GM12878 (cell line): ENCODE results near the gene HELZ. TPM values are rescaled to one million over a fixed set of nuclear protein-coding genes. Genes with fewer than 3 reads are reported as not detected.

Source experiments
- ATAC-seq: fragments of 200-7000 bp; cut with Tn5 transposase; 3 replicates; pipeline ENCODE4 v1.9.1; 2020; ENCODE audit warnings: mild to moderate bottlenecking, moderate library complexity
- BruUV-seq: library from RNA; stranded (reverse); fragments of 400-500 nt; replicated peaks from 2 replicates; lab custom pipeline; 2021; lab: Mats Ljungman, UMichigan
- CTCF ChIA-PET: fragments of 300-600 bp; sonication (Branson Sonifier 250); formaldehyde crosslinking; extraction: SDS; loops from one replicate; lab custom pipeline; 2021; ENCODE audit warnings: inconsistent platforms; lab: Yijun Ruan, JAX
- POLR2A ChIA-PET: fragments of 350-600 bp; formaldehyde crosslinking; extraction: SDS; loops from one replicate; lab custom pipeline; 2021; ENCODE audit warnings: inconsistent platforms; lab: Charles Lee
- RAD21 ChIA-PET: fragments of 300-600 bp; sonication (Branson Sonifier 250); formaldehyde crosslinking; loops from one replicate; lab custom pipeline; 2023; ENCODE audit warnings: antibody characterized with exemption; ENCODE audit not compliant: unreplicated experiment; lab: Charles Lee
- SMC1A ChIA-PET: fragments of 300-600 bp; sonication (Branson Sonifier 250); formaldehyde crosslinking; loops from one replicate; lab custom pipeline; 2023; ENCODE audit not compliant: unreplicated experiment, uncharacterized antibody; lab: Charles Lee
- DNase-seq: peaks from one replicate; pipeline ENCODE4 v3.0.0-alpha.2; 2011; ENCODE audit warnings: low read depth, low spot score
- FAIRE-seq: peaks from 3 replicates; lab custom pipeline; 2011; peaks lifted over from hg19 to GRCh38; lab: Jason Lieb, UNC
- H2AFZ ChIP-seq: 2 replicates; pipeline ENCODE4 v1.6.0; 2011; ENCODE audit warnings: low read depth, low read length, control low read depth; ENCODE audit not compliant: control insufficient read depth
- H3K27ac ChIP-seq: 2 replicates; pipeline ENCODE4 v1.5.1; 2011; ENCODE audit warnings: control low read depth; ENCODE audit not compliant: control insufficient read depth, insufficient read depth
- H3K27me3 ChIP-seq, 2 experiments: replicated peaks in 1 of 2; 2 replicates each; pipeline versions ENCODE4 v1.6.0 to v1.6.1; 2011; ENCODE audit warnings: low read length in 1 of 2; ENCODE audit not compliant: control insufficient read depth in 2 of 2, insufficient read depth in 2 of 2
- H3K36me3 ChIP-seq, 2 experiments: 2 replicates each; pipeline ENCODE4 v1.5.1; 2011; ENCODE audit warnings: low read length in 1 of 2; ENCODE audit not compliant: control insufficient read depth in 2 of 2, insufficient read depth in 2 of 2
- H3K4me1 ChIP-seq: 2 replicates; pipeline ENCODE4 v1.6.1; 2011; ENCODE audit warnings: mild to moderate bottlenecking, low read length, moderate library complexity, mixed read lengths; ENCODE audit not compliant: control insufficient read depth, insufficient read depth
- H3K4me2 ChIP-seq: 2 replicates; pipeline ENCODE4 v1.6.0; 2011; ENCODE audit warnings: control low read depth; ENCODE audit not compliant: control insufficient read depth, insufficient read depth
- H3K4me3 ChIP-seq: fragments of 200-600 bp; sonication (generic); 2 replicates; pipeline ENCODE4 v1.5.1; 2016
- H3K79me2 ChIP-seq: 2 replicates; pipeline ENCODE4 v1.6.0; 2011; ENCODE audit warnings: low read length; ENCODE audit not compliant: control insufficient read depth, insufficient read depth
- H3K9ac ChIP-seq: 2 replicates; pipeline ENCODE4 v1.8.0; 2011; ENCODE audit warnings: low read length, control low read depth, mixed read lengths; ENCODE audit not compliant: control insufficient read depth, insufficient read depth
- H3K9me3 ChIP-seq: replicated peaks from 3 replicates; pipeline ENCODE4 v1.5.1; 2011; ENCODE audit warnings: mild to moderate bottlenecking, low read length; ENCODE audit not compliant: control insufficient read depth, insufficient read depth
- H4K20me1 ChIP-seq: 2 replicates; pipeline ENCODE4 v1.6.0; 2011; ENCODE audit not compliant: control insufficient read depth, insufficient read depth
- ATF7 ChIP-seq: fragments of 450-650 bp; IDR thresholded peaks from 2 replicates; pipeline ENCODE4 v1.6.1; 2016; ENCODE audit warnings: low read depth, mild to moderate bottlenecking
- BHLHE40 ChIP-seq, 2 experiments: fragments of 450-650 bp in 1 of 2; IDR thresholded peaks; 2 replicates each; pipeline ENCODE4 v1.6.1; 2011 to 2017; ENCODE audit warnings: low read depth in 2 of 2, borderline replicate concordance in 1 of 2, improper control_type of control experiment in 1 of 2, low read length in 1 of 2, mild to moderate bottlenecking in 1 of 2
- BRCA1 ChIP-seq: IDR thresholded peaks from 2 replicates; pipeline ENCODE4 v1.6.1; 2011; ENCODE audit warnings: low read depth, low read length, improper control_type of control experiment
- CHD2 ChIP-seq: IDR thresholded peaks from 2 replicates; pipeline ENCODE4 v1.6.1; 2011; ENCODE audit warnings: low read depth, low read length, improper control_type of control experiment, borderline replicate concordance
- ELK1 ChIP-seq: IDR thresholded peaks from 2 replicates; pipeline ENCODE4 v1.6.1; 2012; ENCODE audit warnings: low read depth, low read length, improper control_type of control experiment
- HCFC1 ChIP-seq: fragments of 150-350 bp; IDR thresholded peaks from 2 replicates; pipeline ENCODE4 v1.6.1; 2014; ENCODE audit warnings: low read length
- NFYA ChIP-seq: IDR thresholded peaks from 2 replicates; pipeline ENCODE4 v1.6.1; 2011; ENCODE audit warnings: low read depth, mild to moderate bottlenecking, low read length, improper control_type of control experiment, borderline replicate concordance
- PAX5 ChIP-seq: IDR thresholded peaks from 2 replicates; pipeline ENCODE4 v1.6.1; 2011; ENCODE audit warnings: low read depth, low read length, borderline replicate concordance
- RCOR1 ChIP-seq: conservative IDR thresholded peaks from 2 replicates; pipeline ENCODE4 v1.6.1; 2012; ENCODE audit warnings: low read depth, low read length, improper control_type of control experiment
- RELB ChIP-seq: fragments of 450-650 bp; IDR thresholded peaks from 2 replicates; pipeline ENCODE4 v1.6.1; 2017; ENCODE audit warnings: low read depth, mild to moderate bottlenecking, moderate library complexity
- SMC3 ChIP-seq: IDR thresholded peaks from 2 replicates; pipeline ENCODE4 v1.6.1; 2011; ENCODE audit warnings: low read length, improper control_type of control experiment, borderline replicate concordance
- TARDBP ChIP-seq: IDR thresholded peaks from 2 replicates; pipeline ENCODE4 v1.6.1; 2016; ENCODE audit warnings: borderline replicate concordance
- WGBS: methylation state at CpG from one replicate; pipeline ENCODE4 v1.1.6; 2016; ENCODE audit warnings: low lambda C conversion rate; ENCODE audit not compliant: insufficient replicate concordance, insufficient coverage; ENCODE audit errors: missing lambda C conversion rate; 5-methylcytosine and 5-hydroxymethylcytosine counted together
- in situ Hi-C: fragments of 300-500 bp; cut with MboI; formaldehyde crosslinking; loops from 9 replicates; pipeline ENCODE4 v1.14.3; 2018; ENCODE audit warnings: mixed read lengths
- intact Hi-C: fragments of 100-400 bp; cut with micrococcal nuclease; formaldehyde crosslinking; loops from one replicate; pipeline ENCODE4 v1.14.2; 2022; ENCODE audit not compliant: unreplicated experiment
- polyA plus RNA-seq, 11 experiments: library from polyadenylated mRNA; depleted of rRNA in 4 of 11; unstranded in 6 of 11; stranded (reverse) in 5 of 11; fragments of >200 nt; fragmentation: Nextera tagmentation in 4 of 11; fragmentation: Illumina TruSeq in 1 of 11; extraction: Ambion mirVana in 4 of 11; extraction: Trizol in 1 of 11; gene quantifications; 1 replicate in 1 of 11; 2 replicates in 10 of 11; pipeline versions ENCODE4 v1.2.1 to v1.2.3, GENCODE V29; 2011 to 2016; ENCODE audit warnings: inconsistent platforms in 2 of 11, missing spikeins in 2 of 11, low read depth in 1 of 11
- total RNA-seq, 4 experiments: library from RNA; depleted of rRNA in 3 of 4; stranded (reverse); fragments of >200 nt in 3 of 4; fragmentation: Illumina TruSeq in 1 of 4; extraction: Trizol in 1 of 4; gene quantifications; 2 replicates each; pipeline versions ENCODE4 v1.2.1 to v1.2.3, GENCODE V29; 2013 to 2021

Gene HELZ
- total and polyA plus RNA-seq, 10 of the 15 experiments (the other 5 are each of a cell fraction or from before 2014, with no cell fraction given) = 1.5 to 36.8 (median 19.1) TPM

GRCh38 chr17:67218385-67218950, 26.5 kb downstream of the HELZ start:
- ChIA-PET POLR2A (no interaction called here), RAD21 (no interaction called here), SMC1A (interaction anchor here (1.0 to 1.5 kb wide), 2 partner anchors 9 to 16 kb away, joined by 3 read pairs; no protein-coding TSS in a partner anchor), CTCF (interaction anchor here (0.8 to 1.0 kb wide), 2 partner anchors 13 to 19 kb away, joined by 3 to 4 read pairs; no protein-coding TSS in a partner anchor)
- Histone ChIP-seq H3K9me3 (no peaks in the 10 kb centered on the region), H3K9ac (no peak overlapping the region), H3K4me1 (no peaks in the 10 kb centered on the region), H2AFZ (no peak overlapping the region), H3K4me3 (no peak overlapping the region), H3K79me2 (no peaks in the 10 kb centered on the region; the same call in 1 of the 2 replicates), H3K27ac (no peak overlapping the region), H3K36me3 (peaks cover 8 to 16% of the 10 kb centered on the region in 2 experiments), H3K27me3 (no peaks in the 10 kb centered on the region), H3K4me2 (no peak overlapping the region), H4K20me1 (peaks cover 6% of the 10 kb centered on the region; the same call in 1 of the 2 replicates)
- 86% methylated on average over 4 of the region's 4 CpGs for WGBS
- ATAC-seq = no peak
- intact Hi-C loops (no loop called here), in situ Hi-C loops (no loop called here)
- TF ChIP-seq SMC3 (no peak), ELK1 (no peak), BRCA1 (no peak), RCOR1 (no peak), TARDBP (no peak), NFYA (no peak), CHD2 (no peak), HCFC1 (no peak), RELB (no peak), ATF7 (no peak), PAX5 (no peak), BHLHE40 (IDR thresholded peaks at IDR 0.05; ENCODE audit: borderline replicate concordance in 1 of 2, low read depth in 2 of 2, low read length in 1 of 2) (no peak)
- no peak for DNase-seq
- no peak for FAIRE-seq
- no TSS peak for BruUV-seq
